HFF-Myc (cell line): Measurements from ENCODE around the gene GIT1.

Experiments used
- DNase-seq: peaks from one replicate; pipeline ENCODE4 v3.0.0-alpha.2; 2011; ENCODE audit warnings: low read depth; ENCODE audit errors: extremely low read depth
- H3K4me3 ChIP-seq: replicated peaks from 2 replicates; pipeline ENCODE4 v1.5.1; 2011; ENCODE audit warnings: low read depth, mild to moderate bottlenecking, control low read depth, low read length
- CTCF ChIP-seq: IDR thresholded peaks from 2 replicates; pipeline ENCODE4 v1.5.1; 2012; ENCODE audit warnings: mild to moderate bottlenecking, low read depth, low read length, control low read depth; ENCODE audit errors: missing control alignments

Gene GIT1

GRCh38 chr17:29578626-29579485 lies 10.6 kb downstream of the GIT1 start:
- TF ChIP-seq CTCF = no peak
- no peak overlapping the region for H3K4me3 ChIP-seq
- no peak for DNase-seq

- no peak for TF ChIP-seq CTCF
- no peak for DNase-seq
- no peak overlapping the region for H3K4me3 ChIP-seq
These were observed 11.8 kb downstream of the GIT1 start for GRCh38 chr17:29577385-29578211.

GRCh38 chr17:29577001-29577370 lies 12.5 kb downstream of the GIT1 start:
- DNase-seq = no peak
- TF ChIP-seq CTCF = no peak
- H3K4me3 ChIP-seq = no peak overlapping the region

- no peak for TF ChIP-seq CTCF
- no peak overlapping the region for H3K4me3 ChIP-seq
- no peak for DNase-seq
These were observed 13.0 kb downstream of the GIT1 start for GRCh38 chr17:29576214-29577000.

GRCh38 chr17:29575511-29576213 lies 13.8 kb downstream of the GIT1 start:
- H3K4me3 ChIP-seq = no peak overlapping the region
- TF ChIP-seq CTCF = no peak
- DNase-seq = no peak
